Motor neuron (in vitro differentiated cells): Measurements from ENCODE around the gene PRKAR2A. TPM values are rescaled to one million over a fixed set of nuclear protein-coding genes. Genes with fewer than 3 reads are reported as not detected.

Experiments used
- ATAC-seq, 8 experiments: fragments of 200-7000 bp; cut with Tn5 transposase; replicated peaks in 6 of 8; 2 replicates each; pipeline ENCODE4 v1.8.0; 2021; ENCODE audit warnings: mild to moderate bottlenecking in 8 of 8, moderate library complexity in 8 of 8
- H3K27ac ChIP-seq, 2 donors: fragments of 250-450 bp; sonication (Bioruptor Pico); 2 replicates each; pipeline ENCODE4 v1.9.0; 2021; ENCODE audit warnings: antibody characterized with exemption in 2 of 2, mild to moderate bottlenecking in 2 of 2, moderate library complexity in 1 of 2
- H3K4me1 ChIP-seq, 2 donors: fragments of 250-450 bp; sonication (Bioruptor Pico); replicated peaks in 1 of 2; 2 replicates each; pipeline ENCODE4 v1.6.1; 2021; ENCODE audit warnings: antibody characterized with exemption in 2 of 2, mild to moderate bottlenecking in 2 of 2, moderate library complexity in 1 of 2
- H3K4me3 ChIP-seq, 5 donors: fragments of 250-450 bp; sonication (Bioruptor Pico); 2 replicates each; pipeline ENCODE4 v1.9.0; 2021; ENCODE audit warnings: antibody characterized with exemption in 5 of 5, mild to moderate bottlenecking in 5 of 5, moderate library complexity in 4 of 5
- WGBS, 10 experiments: fragments of 450-650 bp; shearing (Covaris generic); methylation state at CpG; one replicate each; pipeline ENCODE4 v1.0.0; 2022; 5-methylcytosine and 5-hydroxymethylcytosine counted together
- in situ Hi-C, 9 experiments: fragments of 400-800 bp; cut with MboI; loops; one replicate each; pipeline ENCODE4 v1.15.0; 2021; ENCODE audit warnings: low sequenced_read_pairs in 9 of 9, low pct_unique_long_range_greater_than_20kb in 2 of 9; ENCODE audit not compliant: unreplicated experiment in 9 of 9
- total RNA-seq, 8 experiments: library from RNA; unstranded; fragments of 300-600 nt; gene quantifications; 2 replicates each; pipeline versions ENCODE4 v1.2.3 to v1.2.4, GENCODE V29; 2022

The PRKAR2A gene
- total RNA-seq, 8 experiments from 2014 or later: 20.2 to 51.9 (median 41.5) TPM

GRCh38 chr3:48857641-48858040 is 10.0 kb upstream of the PRKAR2A start:
- WGBS, 10 experiments: 24 to 100% (median 60%) methylated on average over 1 to 2 of the region's 2 CpGs; no CpG with 5 or more reads in 1 of the 10 experiments
- H3K4me1 ChIP-seq: no peaks in the 10 kb centered on the region
- no peak overlapping the region for H3K4me3 ChIP-seq
- peak in 3 of 8 experiments; percentile 82 to 97 (median 93) for ATAC-seq
- in situ Hi-C loops: no loop called here
- no peak overlapping the region for H3K27ac ChIP-seq

- peak in 7 of 8 experiments; percentile 34 to 88 (median 65) for ATAC-seq
- in situ Hi-C loops: no loop called here
- Histone ChIP-seq H3K4me1 (peaks cover 6 to 7% of the 10 kb centered on the region in 2 donors), H3K4me3 (no peak overlapping the region), H3K27ac (no peak overlapping the region)
- 0 to 43% (median 33%) methylated on average over 1 to 4 of the region's 4 CpGs; no CpG with 5 or more reads in 4 of the 10 experiments for WGBS, 10 experiments
Measured at GRCh38 chr3:48856469-48856868, 8.8 kb upstream of the PRKAR2A start.

- H3K4me3 ChIP-seq: no peak overlapping the region
- ATAC-seq: peak in 1 of 8 experiments; percentile 9
- in situ Hi-C loops: no loop called here
- WGBS, 10 experiments: 57 to 100% (median 87%) methylated on average over 2 to 9 of the region's 9 CpGs; no CpG with 5 or more reads in 2 of the 10 experiments
- peaks cover 11% of the 10 kb centered on the region in 2 donors for H3K4me1 ChIP-seq
- no peak overlapping the region for H3K27ac ChIP-seq
Measured at GRCh38 chr3:48855681-48856447, 8.2 kb upstream of the PRKAR2A start.

- H3K27ac ChIP-seq: no peak overlapping the region
- 40 to 90% (median 60%) methylated on average over 1 to 2 of the region's 5 CpGs; no CpG with 5 or more reads in 5 of the 10 experiments for WGBS, 10 experiments
- peaks cover 12 to 13% of the 10 kb centered on the region in 2 donors for H3K4me1 ChIP-seq
- no peak overlapping the region for H3K4me3 ChIP-seq
- ATAC-seq: no peak
- in situ Hi-C loops: no loop called here
Measured at GRCh38 chr3:48852151-48852550, 4.5 kb upstream of the PRKAR2A start.

DNA sequence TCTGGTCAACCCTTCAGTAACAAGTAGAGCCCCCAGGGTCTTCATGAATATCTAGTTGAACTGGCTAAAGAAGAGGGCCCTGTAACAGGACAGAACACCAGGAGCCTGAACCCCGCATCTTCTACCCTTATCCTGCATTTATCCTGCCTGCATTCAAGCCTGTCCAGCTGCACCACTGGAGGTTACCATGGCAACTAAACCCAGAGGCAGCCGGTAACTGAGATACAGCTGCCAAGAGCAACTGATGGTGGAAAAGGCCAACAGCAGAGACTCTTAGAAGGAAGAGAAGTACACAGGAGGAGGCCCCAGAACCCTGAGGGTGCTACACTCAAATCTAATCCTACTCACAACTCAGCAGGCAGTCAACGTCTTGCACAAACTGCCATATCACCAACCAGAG is 3.7 kb upstream of the PRKAR2A start:
- Histone ChIP-seq H3K27ac (peak overlapping the region; percentile 56 to 75), H3K4me1 (peaks cover 14 to 15% of the 10 kb centered on the region in 2 donors), H3K4me3 (no peak overlapping the region)
- in situ Hi-C loops: no loop called here
- WGBS, 10 experiments: 0 to 50% (median 33%) methylated on average over 1 to 2 of the region's 3 CpGs; no CpG with 5 or more reads in 6 of the 10 experiments
- peak in 5 of 8 experiments; percentile 42 to 59 (median 46) for ATAC-seq

DNA sequence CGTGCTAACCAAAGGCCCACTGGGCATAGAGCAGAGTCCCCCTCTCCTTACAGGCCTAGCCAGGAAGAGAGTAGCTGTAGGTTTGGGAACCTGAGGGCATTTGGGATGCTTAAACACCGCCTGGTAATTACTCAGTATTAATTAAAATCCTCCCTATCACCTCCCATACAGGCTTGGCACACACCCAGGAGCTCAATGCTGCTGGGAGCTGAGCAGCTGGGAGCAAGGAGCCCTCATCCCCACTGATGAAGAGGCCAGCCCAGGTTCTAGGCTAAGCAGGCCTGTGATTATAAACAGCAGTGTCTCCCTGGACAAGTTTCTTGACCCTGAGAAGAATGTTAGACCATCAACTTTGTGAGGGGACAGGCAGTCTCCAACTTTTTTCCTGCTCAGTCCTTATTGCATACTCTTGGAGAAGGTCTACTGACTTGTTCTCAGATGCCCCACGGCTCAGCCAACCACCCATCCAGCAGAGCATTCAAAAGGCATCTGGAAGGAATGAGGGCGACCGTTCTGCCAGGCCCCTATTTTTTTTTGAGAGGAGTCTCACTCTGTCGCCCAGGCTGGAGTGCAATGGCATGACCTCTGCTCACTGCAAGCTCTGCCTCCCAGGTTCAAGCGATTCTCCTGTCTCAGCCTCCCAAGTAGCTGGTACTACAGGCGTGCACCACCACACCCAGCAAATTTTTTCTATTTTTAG is 1.3 kb upstream of the PRKAR2A start:
- no peak for ATAC-seq
- H3K27ac ChIP-seq: no peak overlapping the region
- H3K4me3 ChIP-seq: no peak overlapping the region
- whole genome bisulfite sequencing, 10 experiments: 60 to 100% (median 98%) methylated on average over 1 to 5 of the region's 8 CpGs; no CpG with 5 or more reads in 4 of the 10 experiments
- peaks cover 26 to 30% of the 10 kb centered on the region in 2 donors for H3K4me1 ChIP-seq
- in situ Hi-C loops: no loop called here

GRCh38 chr3:48847053-48847503 is 596 bp downstream of the PRKAR2A start:
- Histone ChIP-seq H3K4me1 (peaks cover 26 to 29% of the 10 kb centered on the region in 2 donors), H3K27ac (peak overlapping the region; percentile 55 to 87), H3K4me3 (peak overlapping the region; percentile 45 to 77 (median 64))
- peak in 7 of 8 experiments; percentile 48 to 72 (median 56) for ATAC-seq
- 0 to 2% (median 0%) methylated on average over 1 to 7 of the region's 42 CpGs; no CpG with 5 or more reads in 5 of the 10 experiments for WGBS, 10 experiments
- in situ Hi-C loops: no loop called here

GRCh38 chr3:48845170-48845569 is 2.5 kb downstream of the PRKAR2A start:
- Histone ChIP-seq H3K4me3 (peak overlapping the region in 4 of 5 donors; percentile 2 to 72 (median 37)), H3K27ac (no peak overlapping the region), H3K4me1 (peaks cover 16 to 18% of the 10 kb centered on the region in 2 donors)
- ATAC-seq: peak in 2 of 8 experiments; percentile 2 to 3
- in situ Hi-C loops: no loop called here
- 0 to 42% (median 23%) methylated on average over 1 to 2 of the region's 2 CpGs; no CpG with 5 or more reads in 4 of the 10 experiments for WGBS, 10 experiments

- no peak overlapping the region for H3K4me3 ChIP-seq
- H3K4me1 ChIP-seq: no peaks in the 10 kb centered on the region
- WGBS, 10 experiments: 17 to 100% (median 83%) methylated on average over 1 to 2 of the region's 2 CpGs; no CpG with 5 or more reads in 3 of the 10 experiments
- peak in 2 of 8 experiments; percentile 28 to 54 for ATAC-seq
- in situ Hi-C loops: no loop called here
- no peak overlapping the region for H3K27ac ChIP-seq
Measured at GRCh38 chr3:48837163-48837562, 10.5 kb downstream of the PRKAR2A start.

DNA sequence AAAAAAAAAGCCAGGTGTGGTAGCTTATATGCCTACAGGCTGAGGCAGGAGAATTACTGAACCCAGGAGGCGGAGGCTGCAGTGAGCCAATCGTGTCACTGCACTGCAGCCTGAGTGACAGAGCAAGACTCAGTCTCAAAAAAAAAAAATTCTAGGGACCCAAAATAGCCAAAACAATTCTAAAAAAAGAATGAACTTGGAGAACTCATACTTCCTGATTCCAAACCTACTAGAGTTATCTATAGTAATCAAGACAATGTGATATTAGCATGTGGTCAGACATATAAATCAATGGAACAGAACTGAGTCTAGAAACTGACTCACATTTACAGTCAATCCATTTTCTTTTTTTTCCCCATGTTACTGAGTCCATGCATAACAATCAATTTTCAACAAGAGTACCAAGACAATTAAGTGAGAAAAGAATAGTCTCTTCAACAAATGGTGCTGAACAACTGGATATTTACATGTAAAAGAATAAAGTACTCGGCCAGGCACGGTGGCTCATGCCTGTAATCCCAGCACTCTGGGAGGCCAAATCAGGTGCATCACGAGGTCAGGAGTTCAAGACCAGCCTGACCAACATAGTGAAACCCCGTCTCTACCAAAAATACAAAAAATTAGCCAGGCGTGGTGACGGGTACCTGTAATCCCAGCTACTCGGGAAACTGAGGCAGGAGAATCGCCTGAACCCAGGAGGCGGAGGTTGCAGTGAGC is 11.9 kb downstream of the PRKAR2A start:
- 65 to 100% (median 92%) methylated on average over 4 to 9 of the region's 11 CpGs; no CpG with 5 or more reads in 1 of the 10 experiments for WGBS, 10 experiments
- Histone ChIP-seq H3K4me3 (no peak overlapping the region), H3K27ac (no peak overlapping the region), H3K4me1 (no peaks in the 10 kb centered on the region)
- ATAC-seq: peak in 3 of 8 experiments; percentile 58 to 67 (median 65)
- in situ Hi-C loops: no loop called here

- in situ Hi-C loops: no loop called here
- Histone ChIP-seq H3K4me1 (no peaks in the 10 kb centered on the region), H3K4me3 (no peak overlapping the region), H3K27ac (no peak overlapping the region)
- ATAC-seq: peak in 1 of 8 experiments; percentile 13
Measured at GRCh38 chr3:48832684-48833083, 15.0 kb downstream of the PRKAR2A start.

DNA sequence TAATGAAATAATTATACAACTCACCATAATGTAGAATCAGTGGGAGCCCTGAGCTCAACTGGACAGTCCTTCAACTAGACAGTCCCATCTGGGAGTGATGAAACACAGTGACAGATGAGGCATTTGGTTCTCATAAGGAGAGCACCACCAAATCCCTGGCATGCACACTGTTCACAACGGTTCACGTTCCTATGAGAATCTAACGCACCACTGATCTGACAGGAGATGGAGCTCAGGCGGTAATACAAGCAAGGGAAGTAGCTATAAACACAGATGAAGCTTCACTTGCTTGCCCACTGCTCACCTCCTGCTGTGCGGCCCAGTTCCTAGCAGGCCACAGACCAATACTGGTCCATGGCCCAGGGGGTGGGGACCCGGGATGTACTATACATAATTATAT is 17.0 kb downstream of the PRKAR2A start:
- Histone ChIP-seq H3K27ac (no peak overlapping the region), H3K4me1 (no peaks in the 10 kb centered on the region), H3K4me3 (no peak overlapping the region)
- WGBS, 10 experiments: 73 to 100% (median 80%) methylated on average over 1 to 2 of the region's 6 CpGs; no CpG with 5 or more reads in 5 of the 10 experiments
- ATAC-seq: peak in 2 of 8 experiments; percentile 20 to 34
- in situ Hi-C loops: no loop called here
